Measurements from ENCODE around the gene ZSWIM6.

GRCh38 chr5:61370506-61370905, 38.4 kb downstream of the ZSWIM6 start:
- TF ChIP-seq TARDBP (IDR thresholded peaks at IDR 0.05) (no peak), FOXM1 (IDR thresholded peaks at IDR 0.05; ENCODE audit: borderline replicate concordance) (no peak), SUZ12 (IDR thresholded peaks at IDR 0.05) (no peak), SP1 (IDR thresholded peaks at IDR 0.05) (no peak), BHLHE40 (IDR thresholded peaks at IDR 0.05; ENCODE audit: borderline replicate concordance) (no peak), NFRKB (IDR thresholded peaks at IDR 0.05) (no peak), ARNT (IDR thresholded peaks at IDR 0.05) (no peak), PKNOX1 (IDR thresholded peaks at IDR 0.05) (no peak), FOXK2 (IDR thresholded peaks at IDR 0.05) (no peak), ELF4 (IDR thresholded peaks at IDR 0.05) (no peak), FOXA1 (IDR thresholded peaks at IDR 0.05) (no peak), LEF1 (IDR thresholded peaks at IDR 0.05; ENCODE audit: borderline replicate concordance) (no peak), ZNF384 (IDR thresholded peaks at IDR 0.05) (no peak)
